HG03469 (cell line): ENCODE measurements around the gene KSR1.

ENCODE experiments used
- ATAC-seq: cut with Tn5 transposase; IDR thresholded peaks from one replicate; pipeline ENCODE4 v1.9.1; 2021; ENCODE audit warnings: mild to moderate bottlenecking, moderate library complexity, moderate number of reproducible peaks; ENCODE audit not compliant: unreplicated experiment

KSR1 gene

DNA sequence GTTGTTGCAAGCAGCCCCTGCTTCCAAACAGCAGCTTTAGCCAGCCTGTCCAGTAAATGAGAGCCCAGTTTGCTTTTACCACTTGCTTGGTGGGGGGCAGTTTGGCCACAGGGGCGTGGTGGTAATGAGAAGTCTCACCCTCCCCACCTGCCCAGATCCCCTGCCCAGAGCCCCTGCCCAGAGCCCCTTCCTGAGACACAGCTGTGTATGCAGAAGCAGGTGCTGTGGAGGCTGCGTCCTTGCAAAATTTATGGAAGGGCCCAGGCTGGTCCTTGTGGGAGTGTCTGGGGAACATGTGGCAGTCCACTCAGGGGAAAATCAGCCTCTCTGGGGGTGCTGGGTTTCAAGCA, 147.1 kb downstream of the KSR1 start:
- no peak for ATAC-seq

DNA sequence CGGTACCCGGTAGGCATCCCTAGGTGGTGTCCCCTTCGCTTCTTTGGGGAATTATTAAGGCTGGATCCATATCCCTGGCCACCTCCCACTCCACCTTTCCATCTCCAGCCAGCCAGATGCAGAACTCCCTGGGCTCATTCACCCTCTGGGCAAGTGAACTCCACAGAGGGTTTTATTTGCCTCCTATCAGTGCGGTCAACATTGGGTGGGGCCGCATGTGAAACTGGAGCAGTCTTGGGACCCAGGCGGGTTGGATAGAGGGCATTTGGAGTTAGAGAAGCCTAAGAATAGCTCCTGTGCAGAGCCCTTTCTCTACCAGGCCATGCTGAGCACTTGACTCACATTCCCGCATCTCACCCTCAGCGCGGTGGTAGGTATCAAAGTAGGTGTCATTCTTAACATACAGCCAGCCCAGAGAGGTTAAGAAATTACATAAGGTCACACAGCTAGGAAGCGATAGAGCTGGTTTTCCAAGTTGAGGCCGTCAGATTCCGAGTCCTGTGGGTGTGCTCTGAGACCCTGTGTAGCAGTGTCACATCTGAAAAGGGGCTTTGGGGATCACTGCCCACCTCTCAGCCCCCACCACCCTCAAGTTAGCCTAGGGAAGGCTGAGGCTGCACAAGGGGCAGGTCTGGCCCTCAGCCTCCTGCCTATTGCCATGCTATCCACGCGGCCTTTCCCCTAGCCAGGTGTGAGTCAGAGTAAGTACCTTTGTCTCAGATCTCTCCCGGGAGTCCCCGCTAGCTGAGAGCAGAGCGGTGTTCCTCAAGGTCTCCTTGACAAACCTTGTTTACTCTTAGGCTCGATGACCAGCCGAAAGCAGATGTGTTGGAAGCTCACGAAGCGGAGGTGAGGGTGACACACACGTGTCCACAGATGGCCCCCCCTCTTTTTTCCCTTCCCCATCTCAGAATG, 147.9 kb downstream of the KSR1 start:
- no peak for ATAC-seq

DNA sequence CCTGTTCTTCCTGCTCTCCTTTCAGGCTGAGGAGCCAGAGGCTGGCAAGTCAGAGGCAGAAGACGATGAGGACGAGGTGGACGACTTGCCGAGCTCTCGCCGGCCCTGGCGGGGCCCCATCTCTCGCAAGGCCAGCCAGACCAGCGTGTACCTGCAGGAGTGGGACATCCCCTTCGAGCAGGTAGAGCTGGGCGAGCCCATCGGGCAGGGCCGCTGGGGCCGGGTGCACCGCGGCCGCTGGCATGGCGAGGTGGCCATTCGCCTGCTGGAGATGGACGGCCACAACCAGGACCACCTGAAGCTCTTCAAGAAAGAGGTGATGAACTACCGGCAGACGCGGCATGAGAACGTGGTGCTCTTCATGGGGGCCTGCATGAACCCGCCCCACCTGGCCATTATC, 149.2 kb downstream of the KSR1 start:
- ATAC-seq, result no peak

DNA sequence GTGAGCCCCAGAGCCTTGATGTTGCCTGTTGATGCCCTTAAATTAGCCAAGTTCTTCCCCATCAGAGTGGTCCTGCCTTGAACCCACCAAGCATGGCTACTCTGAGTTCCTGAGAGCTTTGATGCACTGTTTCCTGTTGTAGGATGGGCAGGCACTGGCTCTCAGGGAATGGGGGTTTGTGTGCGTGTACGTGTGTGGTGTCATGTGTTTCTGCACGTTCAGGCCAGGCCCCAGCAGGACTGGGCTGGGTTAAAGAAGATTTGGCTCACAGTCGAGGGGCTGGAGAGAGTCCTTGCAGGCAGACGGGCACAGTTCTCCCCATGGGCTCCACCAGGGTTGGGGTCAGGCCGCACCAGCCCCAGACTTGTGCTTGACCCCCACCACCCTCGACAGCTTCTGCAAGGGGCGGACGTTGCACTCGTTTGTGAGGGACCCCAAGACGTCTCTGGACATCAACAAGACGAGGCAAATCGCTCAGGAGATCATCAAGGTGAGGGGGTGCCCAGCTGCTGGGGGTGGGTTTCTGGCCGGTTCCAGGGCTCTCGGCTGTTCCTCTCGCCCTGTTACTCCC, 151.4 kb downstream of the KSR1 start:
- ATAC-seq, result no peak

DNA sequence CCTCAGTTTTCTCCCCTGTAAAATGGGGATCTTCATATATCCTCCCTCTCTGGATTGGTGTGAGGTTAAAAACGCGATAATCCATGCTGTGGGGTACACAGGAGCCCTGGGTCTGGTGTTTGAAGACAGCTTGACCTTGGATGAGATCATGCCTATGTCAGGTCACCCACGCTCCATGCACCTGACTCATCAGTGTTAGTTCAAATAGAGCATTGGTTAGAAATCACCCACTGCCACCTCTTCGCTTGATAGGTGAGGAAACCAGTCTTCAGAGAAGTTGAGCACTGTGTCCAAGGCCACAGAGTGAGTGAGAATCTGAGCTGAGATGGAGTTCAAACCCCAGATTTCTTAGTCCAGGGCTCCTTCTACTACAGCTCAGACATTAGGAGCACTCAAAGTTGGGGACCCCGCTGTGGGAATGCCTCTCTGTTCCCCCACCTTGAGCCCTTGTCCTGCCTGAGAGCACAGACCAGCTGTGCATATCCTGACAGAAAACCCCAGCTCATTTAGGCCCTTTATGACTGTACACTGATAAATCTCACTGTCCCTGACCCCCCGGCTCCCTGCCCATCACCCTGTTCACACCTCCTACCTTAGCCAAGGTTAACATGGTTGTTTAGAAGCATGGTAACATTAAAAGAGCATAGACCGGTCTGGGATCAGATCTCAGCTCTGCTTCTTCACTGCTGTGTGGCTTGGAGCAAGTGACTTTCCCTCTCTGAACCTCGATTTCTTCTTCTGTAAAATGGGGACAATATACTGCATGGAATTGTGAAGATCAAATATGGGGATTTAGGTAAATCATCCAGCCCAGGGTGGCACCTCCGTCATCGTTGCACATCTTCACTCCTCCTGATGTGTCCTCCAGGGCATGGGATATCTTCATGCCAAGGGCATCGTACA, 152.3 kb downstream of the KSR1 start:
- ATAC-seq, result no peak

DNA sequence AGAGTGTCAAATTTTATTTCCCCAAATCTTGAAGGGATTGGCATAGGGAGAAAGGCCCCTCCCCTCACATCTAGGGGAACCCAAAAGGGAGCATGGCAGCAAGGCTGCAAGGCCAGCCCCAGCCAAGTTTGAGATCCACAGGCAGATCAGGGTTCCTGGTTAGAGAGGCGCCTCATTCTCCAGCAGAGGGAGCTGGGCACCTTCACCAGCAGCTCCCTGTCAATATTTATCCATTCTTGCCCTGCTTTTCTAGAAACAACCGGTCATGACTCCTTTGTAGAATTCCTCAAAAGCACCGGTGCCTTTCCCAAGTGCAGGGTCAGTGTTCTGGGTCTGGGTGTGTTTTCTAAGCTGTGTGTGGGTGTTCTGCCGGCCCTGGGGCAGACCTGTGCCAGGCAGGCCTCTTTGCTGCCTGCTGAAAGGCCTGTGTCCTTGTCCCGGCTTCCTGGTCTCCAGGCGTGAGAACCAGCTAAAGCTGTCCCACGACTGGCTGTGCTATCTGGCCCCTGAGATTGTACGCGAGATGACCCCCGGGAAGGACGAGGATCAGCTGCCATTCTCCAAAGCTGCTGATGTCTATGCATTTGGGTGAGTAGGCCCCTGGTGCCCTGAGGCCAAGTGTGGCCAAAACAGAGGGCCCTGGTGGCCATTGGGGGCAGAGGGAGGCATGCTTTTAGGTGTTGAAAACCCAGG, 153.5 kb downstream of the KSR1 start:
- ATAC-seq, result no peak

DNA sequence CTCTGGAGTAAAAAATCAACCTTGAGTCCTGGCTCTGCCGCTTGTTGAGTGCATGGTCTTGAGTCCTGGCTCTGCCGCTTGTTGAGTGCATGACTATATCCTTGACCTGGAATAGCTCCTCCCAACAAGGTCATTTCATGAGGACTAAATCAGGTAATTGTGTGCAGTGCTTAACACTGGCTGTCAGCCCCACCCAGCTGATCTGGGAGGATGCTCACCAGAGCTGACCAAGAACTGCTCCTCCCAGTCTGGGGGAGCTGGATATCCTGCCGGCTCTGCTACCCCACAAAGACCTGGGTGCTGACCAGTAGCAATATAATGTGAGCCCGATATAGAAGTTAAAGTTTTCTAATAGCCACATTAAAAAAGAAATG, 154.0 kb downstream of the KSR1 start:
- ATAC-seq, result no peak

DNA sequence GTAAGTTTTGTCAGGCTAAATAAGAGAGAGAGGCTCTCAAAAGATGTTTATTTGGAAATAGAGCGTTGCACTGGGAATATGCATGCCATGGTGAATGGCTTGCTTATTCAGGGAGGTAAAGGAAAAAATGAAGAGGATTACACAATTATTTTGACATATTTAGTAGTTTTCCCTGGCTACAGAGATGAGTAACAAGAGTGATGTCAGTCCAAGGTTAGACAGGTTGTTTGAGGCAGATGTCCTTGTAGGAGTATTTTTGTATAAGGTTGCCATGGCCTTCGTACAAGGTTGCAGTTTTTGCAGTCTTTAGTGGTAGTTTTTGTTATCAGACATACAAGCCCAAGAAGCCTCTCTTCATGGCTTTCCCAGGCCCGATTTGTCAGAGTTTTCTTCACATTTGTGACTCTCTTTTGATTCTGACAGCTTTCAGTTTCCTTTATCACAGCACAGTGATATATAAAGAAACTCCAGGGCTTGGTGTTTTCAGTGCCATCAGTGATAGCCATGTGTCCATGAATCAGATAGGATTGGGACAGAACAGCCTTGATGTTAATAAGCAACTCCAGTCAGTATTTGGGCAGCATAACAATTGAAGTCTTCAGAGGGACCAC, 156.0 kb downstream of the KSR1 start:
- ATAC-seq, result no peak

DNA sequence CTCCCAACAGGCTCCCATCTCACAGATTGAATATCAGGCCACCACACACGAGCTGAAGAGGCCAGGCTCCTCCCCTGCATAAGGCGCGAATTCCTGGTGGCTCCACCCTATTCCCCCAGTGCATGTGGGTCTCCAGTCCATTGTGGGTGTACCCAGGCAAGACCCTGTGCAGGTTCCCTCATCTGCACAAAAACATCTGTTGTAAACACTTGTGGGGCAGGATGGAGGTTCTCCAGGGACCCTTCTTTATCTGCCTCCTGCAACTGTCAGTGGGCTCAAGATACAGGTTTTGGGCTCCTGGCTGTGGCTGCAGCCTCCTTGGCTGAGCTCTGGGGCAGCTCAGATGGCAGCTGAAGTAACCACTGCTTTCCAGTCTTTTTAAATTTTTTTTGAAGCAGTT, 157.2 kb downstream of the KSR1 start:
- no peak for ATAC-seq

DNA sequence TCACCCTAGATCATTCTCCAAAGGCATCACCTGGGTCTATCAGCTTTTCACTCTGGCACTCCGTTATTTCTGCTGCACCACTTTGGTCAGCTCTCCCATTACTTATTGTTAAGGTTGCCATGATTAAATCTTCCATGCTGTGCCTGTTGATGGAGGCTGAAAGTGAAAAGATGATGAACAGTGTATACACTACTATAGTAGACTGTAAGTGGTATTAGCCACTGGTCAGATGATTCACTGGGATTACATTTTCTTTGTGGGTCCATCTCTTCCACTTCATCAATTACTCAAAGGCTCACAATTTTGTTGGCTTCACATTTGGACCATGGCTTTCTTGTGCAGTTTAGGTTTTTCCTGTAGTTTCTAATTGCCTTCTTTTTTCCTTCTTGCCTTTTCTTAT, 158.9 kb downstream of the KSR1 start:
- ATAC-seq, result no peak

DNA sequence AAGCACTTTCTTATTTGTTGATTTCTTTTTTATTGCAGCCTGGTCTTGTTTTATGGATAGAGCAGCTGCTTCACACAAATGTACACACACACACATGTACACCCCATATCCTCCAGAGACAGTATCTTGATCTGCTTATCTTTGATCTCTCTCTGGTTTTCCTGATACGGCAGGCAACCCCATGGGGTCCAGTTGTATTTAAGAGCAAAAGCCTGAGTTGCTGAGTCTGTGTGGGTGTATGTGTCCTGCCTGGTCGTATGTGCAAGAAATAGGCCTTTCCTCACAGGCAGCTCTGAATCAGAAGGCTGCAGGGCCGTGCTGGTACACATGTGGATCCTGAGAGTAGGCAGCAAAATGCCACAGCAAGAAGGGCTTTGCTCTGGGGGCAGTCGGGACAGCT, 160.2 kb downstream of the KSR1 start:
- no peak for ATAC-seq

DNA sequence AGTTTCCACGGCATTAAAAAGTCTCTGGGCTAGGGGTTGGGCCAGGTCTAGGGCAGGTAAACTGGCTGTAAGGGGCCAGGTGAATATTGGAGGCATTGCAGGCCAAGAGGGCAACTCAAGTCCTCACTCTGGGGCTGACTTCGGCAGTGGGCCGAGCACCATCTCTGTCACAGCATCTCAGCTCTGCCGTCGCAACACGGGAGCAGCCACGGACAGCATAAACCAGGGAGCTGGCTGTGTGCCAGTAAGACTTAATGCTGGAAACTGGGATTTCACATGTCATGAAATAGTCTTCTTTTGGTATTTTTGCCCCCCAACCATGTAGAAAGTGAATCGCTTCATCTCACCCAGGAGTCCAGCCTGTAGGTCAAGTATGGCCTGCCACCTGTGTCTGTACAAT, 162.2 kb downstream of the KSR1 start:
- no peak for ATAC-seq

DNA sequence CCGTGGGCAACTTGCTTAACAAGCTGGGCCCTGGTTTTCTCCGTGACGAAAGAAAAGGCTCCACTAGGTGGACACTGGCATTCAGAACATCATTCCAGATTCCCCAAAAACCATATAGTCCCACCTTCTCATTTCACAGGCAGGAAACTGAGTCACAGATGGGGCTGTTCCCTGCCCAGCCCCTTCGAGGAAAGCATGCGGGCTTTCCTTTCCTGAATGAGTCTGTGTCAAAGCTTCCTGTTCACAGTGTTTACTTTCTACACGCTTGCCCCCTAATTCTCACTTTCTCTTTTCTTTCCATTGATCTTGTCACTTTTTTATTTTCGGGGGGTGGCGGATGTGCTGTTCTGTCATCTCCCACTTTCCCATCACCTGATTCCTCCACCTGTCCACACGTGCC, 164.5 kb downstream of the KSR1 start:
- no peak for ATAC-seq

DNA sequence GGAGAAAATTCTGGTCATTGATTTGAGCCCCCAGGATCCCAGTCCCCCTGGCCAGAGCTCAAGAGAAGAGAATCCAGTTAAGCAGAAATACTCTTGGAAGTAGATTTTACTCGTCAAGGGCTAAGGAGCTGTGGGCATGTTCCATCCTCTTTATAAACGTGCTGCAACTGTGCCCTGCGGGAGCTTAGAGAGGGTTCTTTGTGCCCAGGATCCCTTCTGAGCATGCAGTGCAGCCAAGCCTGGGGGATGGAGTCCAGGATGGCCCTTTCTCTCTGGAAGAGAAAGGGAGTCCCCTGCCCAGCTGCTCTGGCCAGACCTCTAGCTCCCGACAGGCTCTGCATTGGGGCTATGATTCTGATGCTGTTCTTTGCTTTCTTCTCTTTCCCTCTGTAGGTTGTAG, 165.3 kb downstream of the KSR1 start:
- no peak for ATAC-seq

DNA sequence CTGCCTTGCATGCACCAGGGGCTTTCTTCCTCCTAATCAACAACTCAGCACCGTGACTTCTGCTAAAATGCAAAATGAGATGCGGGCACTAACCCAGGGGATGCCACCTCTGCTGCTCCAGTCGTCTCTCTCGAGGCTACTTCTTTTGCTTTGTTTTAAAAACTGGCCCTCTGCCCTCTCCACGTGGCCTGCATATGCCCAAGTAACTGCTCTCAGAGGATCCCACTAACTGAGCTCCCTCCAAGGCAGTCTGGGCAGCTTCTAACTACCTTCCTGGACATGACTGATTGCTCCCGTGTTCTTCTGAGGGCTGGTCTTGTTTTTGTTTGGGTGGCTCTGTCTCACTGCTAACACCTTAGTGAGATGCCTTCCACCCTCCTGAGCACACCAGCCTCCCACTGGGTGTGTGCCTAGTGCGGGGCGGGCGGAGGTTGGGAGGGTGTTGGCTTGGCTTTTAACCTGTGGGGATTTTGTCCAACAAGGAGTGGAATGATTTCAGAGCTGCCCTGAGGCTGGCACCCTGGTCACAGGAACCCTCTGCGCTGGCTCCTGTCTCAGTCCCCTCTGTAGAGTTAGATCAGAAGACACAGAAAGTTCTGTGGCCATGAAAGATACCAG, 165.8 kb downstream of the KSR1 start:
- ATAC-seq, result no peak

DNA sequence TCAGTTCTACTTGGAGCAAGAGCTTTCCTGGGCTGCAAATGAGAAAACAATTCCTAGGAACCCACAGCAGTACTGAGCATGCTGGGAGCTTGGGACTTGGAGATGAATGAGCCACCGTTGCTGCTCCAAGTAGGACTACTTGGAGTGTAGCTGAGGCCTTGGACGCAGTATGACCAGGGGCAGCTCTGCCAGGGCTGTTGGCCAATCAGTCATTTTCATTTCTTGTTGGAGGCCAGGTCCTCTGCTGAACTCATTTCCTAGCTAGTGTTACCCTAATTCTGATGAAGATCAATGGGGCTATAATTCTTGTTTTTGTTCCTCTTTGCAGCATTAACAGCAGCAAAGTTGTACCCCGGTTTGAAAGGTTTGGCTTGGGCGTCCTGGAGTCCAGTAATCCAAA, 166.7 kb downstream of the KSR1 start:
- no peak for ATAC-seq

DNA sequence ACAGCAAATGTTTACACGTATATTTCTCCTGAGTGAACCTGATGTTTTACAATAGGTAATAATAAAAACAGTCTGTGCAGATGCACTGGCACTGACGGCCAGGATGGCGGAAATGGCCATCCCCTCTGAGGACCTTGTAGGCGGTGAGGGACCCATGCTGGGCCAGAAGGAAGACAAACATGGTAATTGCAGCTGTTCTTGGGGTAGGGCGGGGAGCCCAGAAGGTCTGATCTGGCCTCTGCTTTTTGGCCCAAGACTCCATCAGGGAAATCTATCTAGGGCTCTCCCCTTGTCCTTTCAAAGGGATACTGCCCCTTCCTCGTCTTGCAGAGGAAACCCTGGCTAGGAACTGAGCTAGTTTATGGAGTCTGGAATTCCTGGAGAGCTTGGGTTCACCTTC, 167.4 kb downstream of the KSR1 start:
- no peak for ATAC-seq

DNA sequence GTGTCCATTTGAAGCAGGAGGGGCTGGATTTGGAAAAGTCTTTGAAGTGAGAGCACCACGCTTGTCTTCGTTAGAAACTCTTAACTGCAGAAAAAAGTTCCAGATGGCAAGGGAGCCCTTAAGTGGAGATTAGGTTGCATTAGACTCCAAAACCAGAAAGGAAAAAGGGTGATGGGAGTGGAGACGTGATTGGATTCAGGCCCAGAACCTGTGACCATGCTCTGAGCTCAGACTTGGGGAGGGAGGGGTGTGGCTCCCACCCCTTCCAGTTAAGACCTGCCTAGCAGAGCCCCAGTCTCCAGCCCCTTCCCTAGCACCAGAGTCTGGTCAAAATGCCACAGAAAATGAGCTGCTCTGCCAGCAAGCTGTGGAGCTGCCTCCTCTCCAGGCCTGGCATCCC, 168.3 kb downstream of the KSR1 start:
- ATAC-seq, result no peak

DNA sequence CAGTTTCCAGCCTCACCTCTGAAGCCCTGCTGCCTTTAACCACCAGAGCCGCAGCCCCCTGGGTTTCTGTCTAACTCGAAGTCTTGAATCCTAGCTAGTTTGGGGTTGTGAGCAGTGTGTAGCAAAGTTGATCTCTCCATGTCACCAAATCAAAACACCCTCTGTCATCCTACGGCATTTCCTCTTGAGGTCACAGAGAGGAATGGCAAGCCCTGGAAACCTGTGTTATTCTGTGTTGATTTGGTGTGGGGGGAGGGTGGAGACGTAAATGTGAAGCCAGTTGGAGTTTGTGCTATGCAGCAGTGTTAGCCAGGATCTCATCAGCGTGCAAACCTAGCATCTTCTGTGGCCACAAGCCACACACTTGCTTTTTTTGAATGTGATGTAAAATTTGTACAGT, 169.6 kb downstream of the KSR1 start:
- ATAC-seq, result no peak

DNA sequence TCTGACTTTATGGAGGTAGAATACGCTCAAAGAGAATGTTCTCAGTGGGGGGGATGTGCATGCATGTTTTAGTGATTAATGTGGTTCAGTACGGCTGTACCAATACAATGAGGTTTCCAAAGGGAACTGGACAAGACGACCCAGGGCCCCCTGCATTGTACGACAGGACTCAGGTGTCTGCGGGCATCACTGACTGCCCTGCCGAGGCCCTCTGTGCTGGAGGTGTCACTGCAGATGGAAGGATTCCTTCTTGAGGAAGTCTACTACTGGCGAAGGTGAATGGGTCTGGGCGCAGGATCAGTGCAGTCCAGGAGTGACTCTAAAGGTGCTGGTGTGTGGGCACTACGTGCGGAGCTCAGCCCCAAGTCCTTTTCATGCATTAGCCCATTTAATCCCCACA, 171.3 kb downstream of the KSR1 start:
- no peak for ATAC-seq
